Ammon's horn (tissue), 1 donor: ENCODE data around the gene CSKMT.
"Not testable (repeated sequence)": the region's sequence is repeated elsewhere in the genome, so short reads cannot be mapped to it uniquely, and the experiment has no call there.

Experiments
- DNase-seq: peaks from one replicate; pipeline ENCODE4 v3.0.0-alpha.2; 2016; ENCODE audit warnings: low spot score

CSKMT gene

GRCh38 chr11:62656796-62657429 is 8.2 kb upstream of the CSKMT start:
- DNase-seq = no peak

- DNase-seq = no peak
Measured at GRCh38 chr11:62664405-62665074, 572 bp upstream of the CSKMT start.

GRCh38 chr11:62665599-62666258 is 617 bp downstream of the CSKMT start:
- peak; percentile 56 for DNase-seq

- no peak for DNase-seq
Measured at GRCh38 chr11:62666259-62666926, 1.3 kb downstream of the CSKMT start.

GRCh38 chr11:62667460-62667859 is 2.3 kb downstream of the CSKMT start:
- DNase-seq = no peak

GRCh38 chr11:62669420-62670161 is 4.5 kb downstream of the CSKMT start:
- no peak for DNase-seq

- no peak for DNase-seq
Measured at GRCh38 chr11:62671236-62671607, 6.1 kb downstream of the CSKMT start.

- DNase-seq = peak; percentile 87
Measured at GRCh38 chr11:62671608-62672389, 6.7 kb downstream of the CSKMT start, which contains the start of the genes LBHD1 and UQCC3. Gene LBHD1, minus strand, starts transcription at chr11:62672267. Its CDS starts 2,236 bp downstream, at chr11:62670031. Gene UQCC3, plus strand, starts transcription at chr11:62671673. Its CDS starts 73 bp downstream, at chr11:62671746.

GRCh38 chr11:62673196-62673525 is 8.0 kb downstream of the CSKMT start:
- no peak for DNase-seq

GRCh38 chr11:62675415-62675814 is 10.3 kb downstream of the CSKMT start:
- not testable (repeated sequence) for DNase-seq

- DNase-seq = no peak
Measured at GRCh38 chr11:62676698-62677097, 11.6 kb downstream of the CSKMT start.

GRCh38 chr11:62677156-62677555 is 12.0 kb downstream of the CSKMT start:
- no peak for DNase-seq

GRCh38 chr11:62677714-62678113 is 12.6 kb downstream of the CSKMT start:
- DNase-seq = no peak

GRCh38 chr11:62678433-62678769 is 13.3 kb downstream of the CSKMT start:
- no peak for DNase-seq

GRCh38 chr11:62678770-62679696 is 13.9 kb downstream of the CSKMT start, which contains the start of gene UBXN1:
Gene UBXN1, minus strand, starts transcription at chr11:62679073. Its CDS starts 150 bp downstream, at chr11:62678923.
- peak; percentile 88 for DNase-seq

- peak; percentile 64 for DNase-seq
Measured at GRCh38 chr11:62680825-62681240, 15.7 kb downstream of the CSKMT start.

GRCh38 chr11:62682518-62682917 is 17.4 kb downstream of the CSKMT start:
- DNase-seq = no peak

GRCh38 chr11:62687508-62688396 is 22.6 kb downstream of the CSKMT start:
- no peak for DNase-seq

- no peak for DNase-seq
Measured at GRCh38 chr11:62688491-62688890, 23.4 kb downstream of the CSKMT start.
